ENCODE results near the gene CEP112.
"Not testable (repeated sequence)": the region's sequence is repeated elsewhere in the genome, so short reads cannot be mapped to it uniquely, and the experiment has no call there.

Gene CEP112

DNA sequence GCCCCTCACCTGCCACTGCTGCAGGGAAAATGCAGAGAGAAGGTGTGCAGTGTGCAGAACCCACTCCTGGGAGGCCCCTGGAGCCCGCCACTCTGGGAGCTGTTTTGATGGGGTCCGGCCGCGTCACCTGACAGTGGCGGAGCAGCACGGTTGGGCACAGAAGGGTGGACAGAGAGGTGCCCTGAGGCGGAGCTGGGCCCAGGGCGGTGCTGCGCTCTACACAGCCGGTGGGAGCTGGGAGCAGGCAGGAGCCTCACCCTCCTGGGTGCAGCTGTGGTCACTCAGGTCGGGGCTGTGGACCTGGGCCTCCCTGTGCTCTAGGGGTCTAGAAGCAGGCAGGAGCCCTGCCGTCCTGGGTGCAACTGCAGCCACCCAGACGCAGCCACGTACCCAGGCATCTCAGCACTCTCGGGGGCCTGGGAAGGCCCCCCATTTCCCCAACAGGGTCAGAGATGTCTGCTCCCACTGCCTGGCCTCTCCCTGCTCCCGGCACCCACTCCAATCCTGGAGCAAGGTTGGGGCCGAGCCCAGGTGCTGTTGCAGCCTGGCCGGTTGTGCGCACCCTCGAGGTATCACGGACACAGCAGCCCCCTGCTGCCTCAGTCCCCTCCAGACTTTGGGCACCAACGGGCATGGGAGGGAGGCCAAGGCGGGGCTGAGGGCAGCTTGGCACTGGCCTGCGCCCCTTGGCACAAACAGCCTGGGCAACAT lies 326.1 kb downstream of the CEP112 start:
- DNase-seq: no peak

DNA sequence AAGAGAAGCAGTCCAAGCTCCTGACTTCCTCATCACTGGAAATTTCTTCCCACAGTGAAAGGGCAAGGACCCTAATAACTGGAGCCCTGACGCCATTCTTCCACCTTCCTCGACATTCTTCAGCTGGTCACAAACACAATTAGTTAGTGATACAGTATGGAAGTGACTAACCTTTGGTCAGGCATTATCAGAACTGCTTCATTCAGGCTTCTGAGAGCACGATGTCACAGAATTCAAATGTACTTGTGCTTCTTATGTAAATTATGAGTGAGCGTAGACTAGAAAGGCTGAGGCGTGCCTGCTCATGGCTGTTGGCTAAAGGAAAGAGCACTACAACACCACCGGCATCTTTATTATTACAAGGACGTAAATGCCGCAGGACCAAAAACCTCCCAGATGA lies 327.5 kb downstream of the CEP112 start:
- no peak for DNase-seq

DNA sequence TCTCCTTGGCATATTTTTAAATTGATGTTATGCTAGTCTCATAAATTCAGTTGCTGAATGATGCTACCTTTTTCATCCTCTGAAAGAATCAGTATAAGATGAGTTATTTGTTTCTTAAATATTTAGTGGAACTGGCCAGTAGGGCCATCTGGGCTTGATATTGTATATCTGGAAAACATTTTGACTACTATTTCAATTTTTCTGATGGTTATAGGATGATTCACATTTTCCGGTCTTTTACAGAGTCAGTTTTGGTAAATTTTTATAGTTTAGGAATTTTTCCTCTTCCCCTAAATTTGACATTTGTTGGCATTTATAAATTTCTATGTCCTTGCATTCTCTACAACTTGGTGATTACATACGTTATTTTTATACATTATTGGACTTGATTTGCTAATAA lies 334.2 kb downstream of the CEP112 start:
- no peak for DNase-seq

DNA sequence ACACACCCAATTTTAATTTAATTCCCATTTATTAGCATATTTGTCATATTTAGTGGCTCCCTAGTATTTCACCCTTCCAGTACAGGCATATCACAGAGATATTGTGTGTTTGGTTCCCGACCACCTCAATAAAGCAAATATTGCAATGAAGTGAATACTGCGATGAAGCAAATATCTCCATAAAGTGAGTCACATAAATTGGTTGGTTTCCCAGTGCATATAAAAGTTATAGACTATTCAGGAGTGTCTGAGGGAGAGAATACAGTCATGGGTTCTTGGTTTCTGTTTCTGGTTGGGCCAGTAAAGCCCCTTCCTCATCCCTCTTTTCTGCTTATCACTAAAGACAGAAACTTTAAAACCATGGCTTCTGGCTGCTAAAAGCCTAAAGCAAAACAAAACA lies 335.1 kb downstream of the CEP112 start:
- DNase-seq: no peak

DNA sequence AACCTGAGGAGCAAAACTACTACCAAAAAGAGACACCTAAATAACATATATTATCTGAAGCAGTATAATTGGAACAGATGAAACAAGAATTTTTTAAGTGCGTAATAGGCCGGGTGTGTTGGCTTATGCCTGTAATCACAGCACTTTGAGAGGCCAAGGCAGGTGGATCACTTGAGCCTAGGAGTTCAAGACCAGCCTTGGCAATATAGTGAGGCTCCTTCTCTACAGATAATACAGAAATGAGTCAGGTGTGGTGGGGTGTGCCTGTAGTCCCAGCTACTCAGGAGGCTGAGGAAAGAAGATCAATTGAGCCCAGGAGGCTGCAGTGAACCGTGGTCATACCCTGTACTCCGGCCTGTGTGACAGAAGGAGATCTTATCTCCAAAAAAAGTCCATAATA lies 336.3 kb downstream of the CEP112 start:
- DNase-seq: no peak

DNA sequence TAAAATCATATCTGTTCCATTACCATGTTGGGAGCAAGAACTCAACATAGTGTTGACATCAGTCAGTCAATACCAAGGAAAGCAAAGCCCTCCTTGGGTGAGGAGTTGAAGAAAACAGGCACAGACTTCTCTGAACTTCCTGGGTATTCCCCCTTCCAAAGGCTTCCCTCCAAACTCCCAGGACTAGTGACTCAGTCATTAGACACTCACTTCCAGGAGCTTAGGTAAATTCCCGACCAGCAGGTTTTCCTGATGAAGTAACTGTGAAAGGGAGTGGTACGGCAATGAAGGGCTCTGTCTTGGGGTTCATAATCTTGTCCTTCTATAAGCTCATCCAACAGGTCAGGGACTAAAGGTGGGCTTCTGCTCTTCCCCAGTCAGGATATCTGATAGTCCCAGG lies 336.7 kb downstream of the CEP112 start:
- no peak for DNase-seq

DNA sequence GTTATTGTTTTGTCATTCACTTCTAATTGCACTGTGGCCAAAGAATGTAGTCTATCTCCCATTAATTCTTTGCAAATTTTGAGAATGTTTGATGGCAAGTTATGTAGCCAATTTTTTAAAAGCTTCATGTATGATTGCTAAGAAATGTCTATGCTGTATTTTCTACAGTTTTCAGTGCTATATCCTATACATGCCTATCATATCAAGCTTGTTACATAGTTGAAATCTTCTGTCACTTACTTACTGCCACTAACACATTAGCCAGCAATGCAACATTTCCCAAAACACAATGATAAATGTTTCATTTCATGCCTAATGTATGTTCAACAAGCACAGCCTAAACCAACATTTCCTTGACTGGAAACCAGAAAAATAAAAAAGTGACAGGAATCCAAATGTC lies 338.1 kb downstream of the CEP112 start:
- DNase-seq: no peak

DNA sequence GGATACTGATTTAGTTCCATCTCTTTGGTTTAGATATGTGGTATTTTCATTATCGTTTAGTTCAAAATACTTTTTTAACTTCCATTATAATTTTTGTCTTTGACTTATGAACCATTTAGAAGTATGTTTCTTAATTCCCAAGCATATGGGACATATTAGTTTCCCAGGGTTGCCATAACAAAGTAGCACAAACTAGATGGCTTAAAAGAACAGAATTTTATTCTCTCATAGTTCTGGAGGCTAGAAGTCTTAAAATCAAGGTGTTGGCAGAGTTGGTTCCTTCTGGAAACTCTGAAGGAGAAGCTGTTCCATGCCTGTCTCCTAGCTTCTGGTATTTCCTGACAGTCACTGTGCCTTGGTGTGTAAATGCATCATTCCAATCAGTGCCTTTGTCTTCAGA lies 339.0 kb downstream of the CEP112 start:
- no peak for DNase-seq

DNA sequence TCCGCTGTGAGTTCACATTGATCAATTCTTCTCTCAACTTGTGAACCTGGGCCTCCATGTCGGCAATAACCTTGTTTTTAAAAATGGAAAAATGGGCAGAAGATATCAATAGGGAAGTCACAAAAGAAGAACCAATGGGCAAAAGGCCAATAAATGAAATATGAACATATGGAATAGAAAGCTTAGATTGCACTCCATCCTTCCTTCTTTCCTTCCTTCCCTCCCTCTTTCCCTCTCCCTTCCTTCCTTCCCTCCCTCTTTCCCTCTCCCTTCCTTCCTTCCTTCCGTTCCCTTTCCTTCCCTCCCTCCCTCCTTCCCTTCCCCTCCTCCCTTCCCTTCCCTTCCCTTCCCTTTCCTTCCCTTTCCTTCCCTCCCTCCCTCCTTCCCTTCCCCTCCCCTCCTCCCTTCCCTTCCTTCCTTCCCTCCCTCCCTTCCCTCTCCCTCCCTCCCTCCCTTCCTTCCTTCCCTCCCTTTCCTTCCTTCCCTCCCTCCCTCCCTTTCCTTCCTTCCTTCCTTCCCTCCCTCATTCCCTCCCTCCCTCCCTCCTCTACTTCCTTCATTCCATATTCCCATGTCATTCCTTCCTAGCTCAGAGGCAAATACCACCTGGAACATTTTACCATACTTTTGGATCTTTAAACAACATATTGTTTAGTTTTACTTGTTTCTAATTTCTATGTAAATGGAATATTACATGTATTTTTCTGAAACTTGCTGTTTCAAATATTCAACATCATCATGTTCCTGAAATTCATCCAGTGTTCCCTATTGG lies 339.8 kb downstream of the CEP112 start:
- no peak for DNase-seq

DNA sequence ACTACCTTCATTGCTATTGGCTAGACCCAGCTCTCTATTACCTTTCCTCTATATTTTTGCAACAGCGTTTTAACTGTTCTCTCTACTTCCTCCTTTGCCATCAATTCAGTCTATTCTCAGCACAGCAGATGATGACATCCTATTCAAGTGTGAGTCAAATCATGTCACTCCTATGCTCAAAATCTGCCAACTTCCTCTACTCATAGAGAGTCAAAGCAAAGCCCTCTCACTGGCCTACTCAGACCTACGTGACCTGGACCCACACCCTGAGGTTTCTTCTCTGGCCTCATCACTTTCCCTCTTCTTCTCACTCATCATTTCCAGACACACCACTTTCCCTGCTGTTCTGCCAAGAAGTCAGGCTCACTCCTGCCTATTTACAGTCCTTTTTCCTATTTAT lies 341.4 kb downstream of the CEP112 start:
- no peak for DNase-seq

DNA sequence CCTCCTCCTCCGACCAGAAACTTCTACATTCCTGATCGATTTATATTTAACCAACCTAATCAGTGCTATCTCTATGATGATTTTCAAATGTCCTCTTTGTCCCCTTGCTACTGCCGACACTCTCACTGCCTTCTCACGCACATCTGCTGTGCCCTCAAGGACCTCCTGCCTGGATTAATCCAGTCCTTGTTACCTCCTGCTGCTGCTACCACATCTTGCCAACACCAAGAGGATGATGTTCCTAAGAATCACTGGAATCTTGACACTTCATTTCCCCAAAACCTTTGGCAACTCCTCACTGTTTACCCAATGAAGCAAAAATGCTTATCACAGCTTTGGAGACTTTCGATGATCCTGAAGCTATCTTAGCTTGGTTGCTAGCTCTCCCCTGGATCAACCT lies 343.2 kb downstream of the CEP112 start:
- no peak for DNase-seq

DNA sequence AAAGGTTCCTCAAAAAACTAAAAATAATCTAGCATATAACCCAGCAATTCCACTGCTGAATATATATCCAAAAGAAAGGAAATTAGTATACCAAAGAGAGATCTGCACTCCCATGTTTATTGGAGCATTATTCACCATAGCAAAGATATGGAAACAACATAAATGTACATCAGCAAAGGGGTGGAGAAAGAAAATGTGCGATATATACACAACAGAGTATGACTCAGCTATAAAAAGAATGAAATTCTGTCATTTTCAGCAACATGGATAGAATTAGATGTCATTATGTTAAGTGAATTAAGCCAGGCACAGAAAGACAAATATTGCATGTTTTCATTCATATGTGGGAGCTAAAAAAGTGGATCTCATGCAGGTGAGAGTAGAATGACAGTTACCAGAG lies 350.8 kb downstream of the CEP112 start:
- no peak for DNase-seq

DNA sequence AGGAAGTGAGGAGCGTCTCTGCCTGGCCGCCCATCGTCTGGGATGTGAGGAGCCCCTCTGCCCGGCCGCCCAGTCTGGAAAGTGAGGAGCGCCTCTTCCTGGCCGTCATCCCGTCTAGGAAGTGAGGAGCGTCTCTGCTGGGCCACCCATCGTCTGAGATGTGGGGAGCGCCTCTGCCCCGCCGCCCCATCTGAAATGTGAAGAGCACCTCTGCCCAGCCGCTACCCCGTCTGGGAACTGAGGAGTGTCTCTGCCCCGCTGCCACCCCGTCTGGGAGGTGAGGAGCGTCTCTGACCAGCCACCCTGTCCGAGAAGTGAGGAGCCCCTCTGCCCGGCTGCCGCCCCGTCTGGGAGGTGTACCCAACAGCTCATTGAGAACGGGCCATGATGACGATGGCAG lies 354.7 kb downstream of the CEP112 start:
- DNase-seq: not testable (repeated sequence)

DNA sequence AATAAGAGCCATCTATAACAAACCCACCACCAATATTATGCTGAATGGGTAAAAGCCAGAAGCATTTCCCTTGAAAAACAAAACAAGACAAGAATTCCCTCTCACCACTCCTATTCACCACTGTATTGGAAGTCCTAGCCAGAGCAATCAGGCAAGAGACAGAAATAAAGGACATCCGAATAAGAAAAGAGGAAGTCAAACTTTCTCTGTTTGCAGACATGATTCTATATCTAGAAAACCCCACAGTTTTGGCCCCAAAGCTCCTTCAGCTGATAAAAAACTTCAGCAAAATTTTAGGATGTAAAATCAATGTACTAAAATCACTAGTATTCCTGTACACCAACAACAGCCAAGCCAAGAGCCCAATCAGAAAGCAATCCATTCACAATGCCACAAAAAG lies 358.7 kb downstream of the CEP112 start:
- DNase-seq: no peak

DNA sequence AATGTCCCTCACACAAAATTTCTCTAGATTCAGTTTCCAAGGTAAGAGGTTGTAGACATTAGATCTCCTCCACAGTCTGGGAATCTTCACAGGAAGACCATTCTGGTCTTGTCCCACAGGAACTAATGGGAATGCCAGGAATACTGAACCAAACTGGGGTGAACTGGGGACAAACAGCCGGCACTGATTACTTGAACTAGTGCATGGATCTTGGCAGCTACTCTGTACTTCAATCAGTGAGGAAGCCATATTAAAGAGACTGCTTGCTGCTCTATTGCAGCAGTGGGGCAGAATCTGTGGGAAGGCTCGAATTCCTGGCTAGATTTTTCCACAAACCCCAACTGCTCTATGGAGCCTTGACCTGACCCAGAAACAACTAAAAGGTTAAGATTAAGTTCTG lies 361.6 kb downstream of the CEP112 start:
- no peak for DNase-seq

DNA sequence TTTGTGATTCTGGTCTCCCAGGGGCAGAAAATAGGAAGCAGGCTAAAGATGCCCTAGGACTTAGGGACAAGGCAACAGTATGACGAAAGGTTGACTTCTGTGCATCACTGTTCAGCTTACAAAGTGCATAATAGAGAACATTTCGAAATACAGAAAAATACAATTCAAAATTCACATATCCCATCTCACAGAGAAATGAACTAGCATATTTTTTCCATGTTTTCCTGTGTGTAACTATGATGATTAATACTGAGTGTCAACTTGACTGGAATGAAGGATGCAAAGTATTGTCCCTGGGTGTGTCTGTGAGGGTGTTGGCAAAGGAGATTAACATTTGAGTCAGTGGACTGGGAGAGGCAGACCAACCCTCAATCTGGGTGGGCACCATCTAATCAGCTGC lies 365.4 kb downstream of the CEP112 start:
- not testable (repeated sequence) for DNase-seq

DNA sequence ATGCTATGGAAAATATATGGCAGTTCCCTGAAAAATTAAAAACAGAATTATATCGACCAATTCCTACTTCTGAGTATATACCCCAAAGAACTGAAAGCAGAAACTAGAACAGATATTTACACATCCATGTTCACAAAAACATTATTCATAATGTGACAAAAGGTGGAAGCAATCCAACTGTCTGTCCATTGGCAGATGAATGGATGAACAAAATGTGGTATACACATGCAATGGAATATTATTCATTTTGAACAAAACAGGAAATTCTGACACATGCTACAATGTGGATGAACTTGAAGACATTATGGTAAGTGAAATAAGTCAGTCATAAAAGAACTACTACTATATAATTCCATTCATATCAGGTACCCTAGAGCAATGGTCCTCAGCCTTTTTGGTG lies 367.0 kb downstream of the CEP112 start:
- no peak for DNase-seq

DNA sequence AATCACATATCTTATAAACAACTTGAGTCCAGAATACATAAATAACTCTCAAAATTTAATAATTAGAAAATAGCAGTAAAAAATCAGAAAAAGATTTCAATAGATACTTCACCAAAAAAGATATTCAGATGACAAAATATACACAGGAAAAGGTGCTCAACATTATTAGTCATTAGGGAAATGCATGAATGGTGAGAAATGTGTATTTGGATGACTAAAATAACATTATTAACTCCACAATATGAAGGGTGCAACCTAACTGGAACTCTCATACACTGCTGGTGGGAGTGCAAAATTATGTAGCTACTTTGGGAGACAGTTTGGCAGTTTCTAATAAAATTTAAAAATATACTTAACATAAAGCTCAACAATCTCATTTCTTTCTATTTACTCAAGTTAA lies 368.2 kb downstream of the CEP112 start:
- DNase-seq: no peak

DNA sequence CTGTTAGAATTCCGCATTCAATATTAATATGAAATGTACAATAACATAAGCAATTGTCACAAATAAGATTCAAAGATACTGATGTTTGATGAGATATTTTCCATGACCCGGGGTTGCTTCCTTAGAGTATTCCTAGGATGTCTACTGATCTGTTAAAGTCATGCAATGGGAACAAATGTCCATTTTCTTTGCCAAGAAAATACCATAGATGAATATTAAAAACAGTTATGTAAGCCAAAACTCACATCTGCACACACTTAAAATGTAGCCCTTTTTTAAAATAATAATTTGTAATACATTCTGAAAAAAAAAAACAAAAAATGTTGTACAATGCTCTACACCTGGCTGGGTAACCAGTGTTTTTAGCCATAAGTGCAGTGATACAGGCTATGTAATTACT lies 371.1 kb downstream of the CEP112 start:
- DNase-seq: no peak

DNA sequence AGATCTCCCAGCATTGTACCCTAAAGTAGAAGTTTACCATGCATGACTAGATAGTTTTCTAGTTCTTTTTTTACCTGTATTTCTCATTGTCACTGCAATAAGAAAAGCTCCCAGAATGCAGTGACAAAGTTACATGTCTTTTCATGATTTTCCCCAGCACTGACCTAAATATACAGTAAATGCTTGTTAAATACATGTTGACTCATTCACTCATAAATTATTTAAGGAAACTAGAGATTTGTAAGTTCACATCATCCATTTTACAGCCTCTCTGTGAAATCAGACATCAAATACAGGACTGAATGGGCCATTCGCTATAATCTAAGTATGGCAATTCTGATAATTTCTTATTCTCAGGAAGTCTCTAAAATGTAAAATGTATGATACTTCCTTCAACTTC lies 371.6 kb downstream of the CEP112 start:
- no peak for DNase-seq

DNA sequence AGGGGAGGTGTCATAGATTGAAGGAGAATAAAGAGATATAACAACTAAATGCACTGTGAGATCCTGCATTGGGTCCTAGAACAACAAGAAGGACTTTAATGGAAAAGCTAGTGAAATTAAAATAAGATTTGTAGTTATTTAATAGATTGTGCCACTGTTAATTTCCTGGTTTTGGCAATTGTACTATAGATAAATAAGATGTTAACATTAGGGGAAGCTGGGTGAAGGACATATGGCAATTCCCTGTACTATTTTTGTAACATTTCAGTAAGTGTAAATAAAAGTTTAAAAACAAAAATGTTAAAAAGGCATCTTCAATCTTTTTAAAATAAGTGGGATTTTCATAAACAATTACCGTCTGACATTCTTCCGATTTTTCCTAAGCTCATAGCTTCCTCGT lies 372.1 kb downstream of the CEP112 start:
- DNase-seq: no peak

DNA sequence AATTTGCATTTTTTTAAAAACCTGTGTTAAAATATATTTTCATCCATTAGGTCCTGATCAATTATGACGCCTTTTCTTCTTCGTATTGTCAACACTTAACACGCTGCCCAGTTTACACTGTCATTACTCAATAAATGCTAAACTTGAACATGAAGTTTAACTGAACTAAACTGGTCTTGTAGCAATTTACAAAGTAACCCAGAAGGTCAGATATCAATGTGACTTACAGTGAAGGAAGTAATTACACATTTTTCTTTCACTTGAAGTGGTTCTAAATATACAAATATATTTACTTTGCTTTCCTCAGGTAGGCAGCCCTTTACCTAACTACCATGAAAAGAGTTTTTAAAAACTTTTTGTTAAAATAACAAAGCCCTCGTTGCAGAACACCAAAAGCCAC lies 374.0 kb downstream of the CEP112 start:
- no peak for DNase-seq

DNA sequence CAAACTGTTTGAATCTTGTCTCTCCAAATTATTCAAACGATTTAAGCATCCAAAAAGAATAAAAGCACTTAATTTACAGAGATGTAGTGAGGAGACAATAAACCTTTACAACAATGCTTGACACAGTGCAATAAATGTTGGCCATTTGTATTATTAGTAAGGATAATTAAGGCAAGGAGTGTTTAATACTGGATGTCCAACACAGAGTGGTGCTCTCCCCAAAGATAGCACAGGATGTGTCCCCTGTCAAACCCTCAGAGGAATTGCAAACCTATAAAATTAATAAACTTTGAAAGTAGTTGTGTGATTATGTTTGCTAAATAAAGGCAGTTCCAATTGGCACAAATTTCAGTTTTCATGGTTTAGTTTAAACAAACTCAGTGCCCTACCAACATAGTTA lies 377.5 kb downstream of the CEP112 start:
- no peak for DNase-seq

DNA sequence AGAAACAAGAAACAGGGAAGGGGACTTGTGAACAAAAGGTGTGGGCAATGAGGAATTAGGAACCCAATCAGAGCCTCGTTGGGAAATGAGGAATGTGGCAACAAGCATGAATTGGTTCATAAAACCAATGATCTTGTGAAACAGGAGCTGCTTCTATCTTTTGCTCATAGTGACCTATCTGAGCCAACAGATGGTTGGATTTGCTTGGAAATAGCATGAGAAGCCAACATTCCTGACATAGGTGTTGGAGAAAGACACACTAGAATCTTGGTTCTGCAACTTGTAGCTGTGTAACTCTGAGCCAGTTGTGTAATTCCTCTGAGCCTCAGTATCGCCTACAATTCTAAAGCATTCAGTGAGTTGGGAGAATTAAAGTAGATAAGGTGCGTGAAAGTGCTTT lies 378.6 kb downstream of the CEP112 start:
- no peak for DNase-seq

DNA sequence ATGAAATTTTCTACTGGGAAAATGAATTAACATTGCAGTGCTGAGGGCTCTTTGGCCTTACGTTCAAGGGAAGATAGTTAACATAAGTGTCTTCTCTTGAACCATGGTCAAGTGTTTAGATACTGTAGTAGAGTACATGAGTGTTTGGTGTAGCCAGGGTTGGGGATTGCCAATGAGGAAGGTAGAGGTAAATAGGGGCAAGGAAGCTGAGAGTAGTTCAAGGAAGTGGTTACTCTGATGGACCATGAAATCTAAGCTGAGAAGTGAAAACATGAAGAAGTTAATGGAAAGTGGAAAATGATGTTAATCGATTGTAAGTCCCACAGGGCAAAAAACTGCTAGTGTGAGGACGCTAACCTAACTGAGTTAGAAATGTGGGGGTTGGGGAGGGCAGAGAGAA lies 380.9 kb downstream of the CEP112 start:
- DNase-seq: no peak
